K562 (cell line): ENCODE data around the gene ACTRT2.

Source experiments
- EGR1 ChIP-seq: fragments of 450-650 bp; conservative IDR thresholded peaks from 2 replicates; pipeline ENCODE4 v1.6.1; 2017; ENCODE audit warnings: mild to moderate bottlenecking
- TBP ChIP-seq: optimal IDR thresholded peaks from 2 replicates; pipeline ENCODE3; 2011; ENCODE audit warnings: low read depth, low read length, improper control_type of control experiment
- TOE1 ChIP-seq, 2 experiments: fragments of 450-650 bp in 1 of 2; sonication (generic) in 1 of 2; formaldehyde crosslinking in 1 of 2; IDR thresholded peaks; 2 replicates each; pipeline versions ENCODE4 v1.7.1 to v1.8.0; 2016 to 2022; ENCODE audit warnings: borderline replicate concordance in 2 of 2, mild to moderate bottlenecking in 2 of 2, antibody characterized with exemption in 1 of 2, inconsistent platforms in 1 of 2, low read depth in 1 of 2, missing genetic modification reagents in 1 of 2, moderate library complexity in 1 of 2
- TF ChIP-seq, protein P1 (sequence below): fragments of 250-450 bp; sonication (Bioruptor Pico); IDR thresholded peaks from 2 replicates; pipeline ENCODE4 v1.4.0; 2020; ENCODE audit warnings: mild to moderate bottlenecking, moderate library complexity

DNA sequence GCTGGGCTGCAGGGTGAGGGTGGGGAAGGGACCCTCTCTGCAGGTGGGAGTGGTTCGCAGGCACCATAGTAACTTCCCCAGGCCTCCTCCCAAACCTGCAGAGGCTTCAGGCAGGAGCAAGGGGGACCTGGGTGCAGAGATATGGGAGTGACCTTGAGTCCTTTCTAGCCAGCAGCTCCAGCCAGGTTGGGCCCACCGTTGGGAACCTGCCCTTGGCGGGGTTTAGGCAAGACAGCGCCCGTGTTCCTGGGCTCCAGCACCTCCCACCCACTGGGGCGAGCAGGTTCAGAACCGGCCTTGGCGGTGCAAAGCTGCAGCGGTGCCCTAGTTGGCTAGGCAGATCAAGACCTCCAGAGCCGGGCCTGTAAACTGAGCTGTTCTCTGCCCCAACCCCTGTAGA is 45.6 kb downstream of the ACTRT2 start:
- TF ChIP-seq TOE1 (IDR thresholded peaks at IDR 0.05; ENCODE audit: borderline replicate concordance), result no peak
- TF ChIP-seq TOE1 (CRISPR knock-in tag; IDR thresholded peaks at IDR 0.05; ENCODE audit: borderline replicate concordance, low read depth), result no peak
- TF ChIP-seq, protein P1, sequence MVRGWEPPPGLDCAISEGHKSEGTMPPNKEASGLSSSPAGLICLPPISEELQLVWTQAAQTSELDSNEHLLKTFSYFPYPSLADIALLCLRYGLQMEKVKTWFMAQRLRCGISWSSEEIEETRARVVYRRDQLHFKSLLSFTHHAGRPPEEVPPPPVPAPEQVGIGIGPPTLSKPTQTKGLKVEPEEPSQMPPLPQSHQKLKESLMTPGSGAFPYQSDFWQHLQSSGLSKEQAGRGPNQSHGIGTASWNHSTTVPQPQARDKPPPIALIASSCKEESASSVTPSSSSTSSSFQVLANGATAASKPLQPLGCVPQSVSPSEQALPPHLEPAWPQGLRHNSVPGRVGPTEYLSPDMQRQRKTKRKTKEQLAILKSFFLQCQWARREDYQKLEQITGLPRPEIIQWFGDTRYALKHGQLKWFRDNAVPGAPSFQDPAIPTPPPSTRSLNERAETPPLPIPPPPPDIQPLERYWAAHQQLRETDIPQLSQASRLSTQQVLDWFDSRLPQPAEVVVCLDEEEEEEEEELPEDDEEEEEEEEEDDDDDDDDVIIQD (CRISPR knock-in tag), result no peak
- no peak for TF ChIP-seq TBP
- no peak for TF ChIP-seq EGR1
